GM12891 (cell line): Measurements from ENCODE around the gene ZNF280A.

Experiments used
- POLR2A ChIP-seq: IDR thresholded peaks from 2 replicates; pipeline ENCODE4 v1.6.1; 2011; ENCODE audit warnings: low read depth, low read length, control low read depth
- POLR2AphosphoS5 ChIP-seq: IDR thresholded peaks from 2 replicates; pipeline ENCODE4 v1.6.1; 2011; ENCODE audit warnings: low read depth, low read length, control low read depth
- POU2F2 ChIP-seq: IDR thresholded peaks from 2 replicates; pipeline ENCODE4 v1.6.1; 2011; ENCODE audit warnings: low read depth, mild to moderate bottlenecking, control low read depth, low read length, moderate library complexity
- SPI1 ChIP-seq: IDR thresholded peaks from 2 replicates; pipeline ENCODE4 v1.6.1; 2011; ENCODE audit warnings: low read depth, low read length, control low read depth
- TAF1 ChIP-seq: IDR thresholded peaks from 2 replicates; pipeline ENCODE4 v1.6.1; 2011; ENCODE audit warnings: low read depth, low read length, control low read depth

GRCh38 chr22:22480940-22481339 is 39.1 kb downstream of the ZNF280A start:
- TF ChIP-seq POLR2AphosphoS5: no peak
- TF ChIP-seq POU2F2: no peak
- TF ChIP-seq POLR2A: no peak
- TF ChIP-seq SPI1: no peak
- TF ChIP-seq TAF1: no peak
